Lung (tissue), 12 donors: ENCODE measurements around the gene NXF1. TPM values are rescaled to one million over a fixed set of nuclear protein-coding genes. Genes with fewer than 3 reads are reported as not detected.

Experiments used
- ATAC-seq: fragments of 200-7000 bp; cut with Tn5 transposase; one replicate; pipeline ENCODE4 v1.9.1; 2020; ENCODE audit warnings: moderate number of reproducible peaks; ENCODE audit not compliant: insufficient read depth, low FRiP score
- DNase-seq, 3 donors: peaks; one replicate each; pipeline ENCODE4 v3.0.0-alpha.2; 2013 to 2017
- H3K27ac ChIP-seq, 2 donors: one replicate each; pipeline ENCODE4 v1.5.1; 2013; ENCODE audit warnings: mild to moderate bottlenecking in 2 of 2, moderate library complexity in 2 of 2, control low read depth in 1 of 2, inconsistent platforms in 1 of 2, low read depth in 1 of 2, low read length in 1 of 2
- H3K27me3 ChIP-seq, 3 donors: one replicate each; pipeline ENCODE4 v1.5.1; 2013; ENCODE audit warnings: low read length in 2 of 3; ENCODE audit not compliant: control insufficient read depth in 3 of 3, insufficient read depth in 3 of 3
- H3K36me3 ChIP-seq, 4 donors: one replicate each; pipeline ENCODE4 v1.5.1; 2013; ENCODE audit warnings: low read length in 4 of 4, mild to moderate bottlenecking in 1 of 4, moderate library complexity in 1 of 4; ENCODE audit not compliant: control insufficient read depth in 4 of 4, insufficient read depth in 4 of 4
- H3K4me1 ChIP-seq, 5 donors: one replicate each; pipeline ENCODE4 v1.5.1; 2013; ENCODE audit warnings: low read length in 5 of 5, mild to moderate bottlenecking in 2 of 5, moderate library complexity in 1 of 5; ENCODE audit not compliant: control insufficient read depth in 5 of 5, insufficient read depth in 5 of 5
- H3K4me3 ChIP-seq: one replicate; pipeline ENCODE4 v1.5.1; 2013; ENCODE audit warnings: mild to moderate bottlenecking, control low read depth, moderate library complexity
- H3K9ac ChIP-seq, 2 donors: one replicate each; pipeline ENCODE4 v1.5.1; 2013; ENCODE audit warnings: low read length in 2 of 2, control low read depth in 1 of 2; ENCODE audit not compliant: insufficient read depth in 1 of 2
- H3K9me3 ChIP-seq, 4 donors: one replicate each; pipeline ENCODE4 v1.5.1; 2013; ENCODE audit warnings: low read length in 3 of 4, mild to moderate bottlenecking in 1 of 4, moderate library complexity in 1 of 4; ENCODE audit not compliant: control insufficient read depth in 4 of 4, insufficient read depth in 3 of 4
- CTCF ChIP-seq: IDR thresholded peaks from 2 replicates; pipeline ENCODE4 v1.5.1; 2012; ENCODE audit warnings: mild to moderate bottlenecking; ENCODE audit errors: control extremely low read depth, extremely low read depth
- WGBS, 2 donors: extraction: QIAGEN DNeasy Blood & Tissue Kit; methylation state at CpG; one replicate each; pipeline ENCODE4 v1.1.7; 2013; 5-methylcytosine and 5-hydroxymethylcytosine counted together
- polyA plus RNA-seq, 2 donors: library from polyadenylated mRNA; stranded (reverse); fragments of 200-250 nt; gene quantifications; one replicate each; pipeline ENCODE4 v1.2.1, GENCODE V29; 2013
- total RNA-seq, 2 donors: library from RNA; depleted of rRNA in 1 of 2; stranded (reverse); fragments of >200 nt in 1 of 2; gene quantifications; one replicate each; pipeline ENCODE4 v1.2.1, GENCODE V29; 2014 to 2021
- donor health status: control.
- donor health status: control.
- donor health status: Bipolar disorder and iron deficiency.
- donor health status: healthy.
- donor health status: DM: yes; HTN: yes; CAD: no.

NXF1 gene
- total and polyA plus RNA-seq, 4 donors, result 62.6 to 89.4 (median 75.5) TPM

- ATAC-seq, result no peak
- peaks cover 0 to 43% (median 31%) of the 10 kb centered on the region in 4 donors for H3K36me3 ChIP-seq
Observed at GRCh38 chr11:62778441-62778840, 26.8 kb downstream of the NXF1 start.

GRCh38 chr11:62777389-62777788 is 27.9 kb downstream of the NXF1 start:
- ATAC-seq (no peak), DNase-seq (no peak)
- Histone ChIP-seq H3K27me3 (no peaks in the 10 kb centered on the region), H3K4me3 (no peak overlapping the region), H3K9me3 (peaks cover 0 to 2% (median 0%) of the 10 kb centered on the region in 4 donors), H3K27ac (no peak overlapping the region), H3K4me1 (no peaks in the 10 kb centered on the region), H3K9ac (no peak overlapping the region), H3K36me3 (peaks cover 0 to 38% (median 26%) of the 10 kb centered on the region in 4 donors)
- TF ChIP-seq CTCF, result no peak
- WGBS, 2 donors, result 87 to 93% methylated on average over 2 of the region's 2 CpGs

More at GRCh38 chr11:62778441-62778840, 26.8 kb downstream of the NXF1 start:
- Histone ChIP-seq H3K9ac (no peak overlapping the region), H3K4me1 (no peaks in the 10 kb centered on the region), H3K27me3 (no peaks in the 10 kb centered on the region), H3K27ac (no peak overlapping the region), H3K9me3 (peaks cover 0 to 4% (median 0%) of the 10 kb centered on the region in 4 donors), H3K4me3 (no peak overlapping the region)
- no peak for TF ChIP-seq CTCF
- no peak for DNase-seq
- WGBS, 2 donors, result 96 to 99% methylated on average over 3 of the region's 3 CpGs

- peaks cover 0 to 2% (median 0%) of the 10 kb centered on the region in 4 donors for H3K9me3 ChIP-seq
- no peak overlapping the region for H3K4me3 ChIP-seq
- TF ChIP-seq CTCF, result no peak
- DNase-seq (no peak), ATAC-seq (no peak)
- WGBS, 2 donors, result 94 to 96% methylated on average over 17 of the region's 17 CpGs
- peaks cover 0 to 8% (median 2%) of the 10 kb centered on the region in 5 donors for H3K4me1 ChIP-seq
- H3K9ac ChIP-seq, result no peak overlapping the region
- no peaks in the 10 kb centered on the region for H3K27me3 ChIP-seq
- H3K36me3 ChIP-seq, result peaks cover 0 to 31% (median 21%) of the 10 kb centered on the region in 4 donors
- no peak overlapping the region for H3K27ac ChIP-seq
Observed at GRCh38 chr11:62775646-62776045, 29.6 kb downstream of the NXF1 start.

GRCh38 chr11:62774407-62774806 is 30.8 kb downstream of the NXF1 start:
- TF ChIP-seq CTCF, result no peak
- no peak overlapping the region for H3K4me3 ChIP-seq
- no peak overlapping the region for H3K27ac ChIP-seq
- no peaks in the 10 kb centered on the region for H3K27me3 ChIP-seq
- WGBS, 2 donors, result 92 to 98% methylated on average over 6 of the region's 6 CpGs
- H3K9ac ChIP-seq, result no peak overlapping the region
- H3K36me3 ChIP-seq, result peaks cover 0 to 31% (median 21%) of the 10 kb centered on the region in 4 donors
- no peak for ATAC-seq
- peaks cover 0 to 2% (median 0%) of the 10 kb centered on the region in 4 donors for H3K9me3 ChIP-seq
- no peak for DNase-seq
- peaks cover 0 to 14% (median 3%) of the 10 kb centered on the region in 5 donors for H3K4me1 ChIP-seq
